GM19468 (cell line): Measurements from ENCODE around the gene NAMPT.

Experiments used
- ATAC-seq: cut with Tn5 transposase; IDR thresholded peaks from one replicate; pipeline ENCODE4 v1.9.1; 2021; ENCODE audit warnings: mild to moderate bottlenecking, moderate library complexity, moderate number of reproducible peaks; ENCODE audit not compliant: unreplicated experiment; ENCODE audit errors: extremely low read depth

NAMPT gene

GRCh38 chr7:106277976-106278375 lies 6.8 kb downstream of the NAMPT start:
- ATAC-seq = no peak

DNA sequence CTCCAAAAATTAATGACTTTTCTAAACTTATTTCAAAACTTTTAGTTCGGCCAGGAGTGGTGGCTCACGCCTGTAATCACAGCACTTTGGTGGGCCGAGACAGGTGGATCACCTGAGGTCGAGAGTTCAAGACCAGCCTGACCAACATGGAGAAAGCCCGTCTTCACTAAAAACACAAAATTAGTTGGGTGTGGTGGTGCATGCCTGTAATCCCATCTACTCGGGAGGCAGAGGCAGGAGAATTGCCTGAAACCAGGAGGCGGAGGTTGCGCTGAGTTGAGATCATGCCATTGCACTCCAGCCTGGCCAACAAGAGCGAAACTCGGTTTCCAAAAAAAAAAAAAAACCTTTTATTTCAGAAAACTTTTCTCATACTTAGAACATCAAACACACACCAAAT lies 8.3 kb downstream of the NAMPT start:
- ATAC-seq = no peak

- peak; percentile 37 for ATAC-seq
Observed at GRCh38 chr7:106273009-106273668, 11.6 kb downstream of the NAMPT start.

DNA sequence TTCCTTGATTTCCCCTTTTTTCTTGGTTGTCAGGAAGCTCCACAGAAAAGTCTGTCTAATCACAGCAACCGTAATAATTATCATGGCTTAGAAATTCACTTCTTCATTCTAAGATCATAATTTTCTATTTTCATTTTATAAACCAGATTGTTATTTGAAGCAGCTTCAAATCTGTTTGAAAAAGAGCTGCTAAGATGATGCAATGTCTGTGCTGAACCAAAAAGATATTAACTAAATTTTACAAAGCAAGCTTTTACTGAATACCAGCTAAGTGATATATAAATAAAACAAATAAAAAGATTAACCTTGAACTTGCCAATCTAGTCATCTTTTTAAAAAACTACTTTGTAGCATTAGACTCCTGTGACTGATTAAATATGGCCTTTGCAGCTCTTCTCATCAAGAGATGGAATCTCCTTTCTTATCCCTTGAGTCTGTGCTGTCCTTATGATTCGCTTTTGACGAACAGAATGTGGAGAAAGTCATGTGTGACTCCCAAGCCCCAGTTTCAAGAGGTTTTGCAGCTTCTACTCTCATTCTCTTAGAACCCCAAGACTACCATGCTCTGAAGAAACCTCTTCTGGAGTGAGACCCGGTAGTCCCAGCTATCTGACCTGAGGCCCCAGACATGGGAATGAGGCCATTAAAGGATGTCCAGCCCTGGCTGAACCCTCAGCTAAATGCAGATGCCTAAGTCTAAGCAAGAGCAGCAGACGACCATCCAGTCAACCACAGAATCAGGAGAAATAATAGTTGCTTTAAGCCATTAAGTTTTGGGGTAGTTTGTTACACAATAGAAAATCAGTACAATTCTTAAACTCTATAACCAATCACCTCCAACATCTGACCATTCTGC lies 14.4 kb downstream of the NAMPT start:
- no peak for ATAC-seq

- ATAC-seq = no peak
Observed at GRCh38 chr7:106269254-106269961, 15.4 kb downstream of the NAMPT start.

GRCh38 chr7:106265133-106265532 lies 19.6 kb downstream of the NAMPT start:
- no peak for ATAC-seq

DNA sequence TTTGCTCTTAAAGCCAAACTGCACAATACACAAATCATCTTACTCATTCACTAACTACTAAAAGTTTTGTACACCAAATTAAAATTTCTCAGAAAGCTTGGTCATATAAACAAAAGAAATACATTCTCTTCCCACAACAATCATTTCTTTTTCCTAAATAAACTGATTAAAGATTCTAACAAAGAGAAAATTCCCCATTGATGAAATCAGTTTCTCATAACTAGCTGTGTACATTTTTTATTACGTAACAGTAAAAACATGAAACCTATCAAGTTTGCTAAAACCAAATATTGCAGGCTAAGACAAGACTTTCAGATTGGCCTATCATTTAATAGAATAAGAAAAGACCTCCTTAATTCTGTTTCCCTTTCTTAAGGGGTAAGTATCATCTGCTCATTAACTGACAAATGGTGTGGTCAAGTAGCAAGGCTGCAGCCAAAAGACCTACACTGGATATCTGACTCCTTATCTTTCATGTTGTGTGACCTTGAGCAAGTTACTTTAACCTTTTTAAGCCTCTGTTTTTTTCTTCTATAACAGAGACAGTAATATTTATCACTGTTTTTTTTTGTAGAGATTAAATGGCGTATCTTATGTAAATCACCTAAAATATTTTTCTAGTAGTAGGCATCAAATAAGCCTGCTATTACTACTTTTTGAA lies 22.4 kb downstream of the NAMPT start:
- no peak for ATAC-seq

DNA sequence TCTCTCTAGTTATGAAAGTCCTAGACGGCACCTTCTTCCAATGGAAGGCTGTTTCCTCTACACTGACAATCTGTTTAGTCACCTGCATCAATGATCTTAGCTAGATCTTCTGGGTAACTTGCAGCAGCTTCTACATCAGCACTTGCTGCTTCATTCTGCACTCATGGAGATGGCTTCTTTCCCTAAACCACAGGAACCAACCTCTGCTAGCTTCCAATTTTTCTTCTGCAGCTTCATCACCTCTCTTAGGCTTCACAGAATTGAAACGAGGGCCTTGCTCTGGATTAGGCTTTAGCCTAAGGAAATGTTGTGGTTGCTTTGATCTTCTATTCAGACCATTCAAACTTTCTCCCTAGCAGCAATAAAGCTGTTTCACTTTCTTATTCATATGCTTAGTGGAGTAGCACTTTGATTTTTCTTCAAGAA lies 24.6 kb downstream of the NAMPT start:
- ATAC-seq = no peak

DNA sequence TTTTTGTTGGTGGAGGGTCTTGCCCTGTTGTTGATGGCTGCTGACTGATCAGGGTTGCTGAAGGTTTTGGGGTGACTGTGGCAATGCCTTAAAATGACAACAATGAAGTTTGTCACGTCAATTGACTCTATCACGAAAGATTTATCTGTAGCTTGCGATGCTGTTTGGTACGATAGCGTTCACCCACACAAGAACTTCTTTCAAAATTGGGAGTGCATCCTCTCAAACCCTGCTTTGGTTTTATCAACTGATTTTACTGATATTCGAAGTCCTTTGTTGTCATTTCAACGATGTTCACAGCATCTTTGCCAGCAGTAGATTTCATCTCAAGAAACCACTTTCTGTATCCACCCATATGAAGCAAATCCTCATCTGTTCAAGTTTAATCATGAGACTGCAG lies 26.0 kb downstream of the NAMPT start:
- ATAC-seq = no peak

DNA sequence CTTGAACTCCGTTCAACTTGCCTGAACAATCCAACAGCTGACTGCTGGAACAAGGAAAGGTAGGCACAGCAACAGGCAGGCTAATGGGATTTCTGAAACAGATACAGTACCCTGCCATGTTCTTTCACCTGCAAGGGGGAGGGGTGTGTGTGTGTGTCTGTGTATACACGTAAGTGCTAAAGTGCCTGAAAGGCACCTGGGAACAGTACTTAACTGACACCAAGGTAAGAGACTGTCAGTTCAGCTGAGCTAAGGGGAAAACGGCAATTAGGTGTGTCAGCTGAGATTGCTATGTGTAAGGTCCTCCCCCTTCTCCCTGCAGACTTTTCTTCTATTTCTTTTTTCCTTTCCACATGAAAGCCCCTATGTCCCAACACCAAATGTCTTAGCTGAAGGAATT lies 27.0 kb downstream of the NAMPT start:
- no peak for ATAC-seq

DNA sequence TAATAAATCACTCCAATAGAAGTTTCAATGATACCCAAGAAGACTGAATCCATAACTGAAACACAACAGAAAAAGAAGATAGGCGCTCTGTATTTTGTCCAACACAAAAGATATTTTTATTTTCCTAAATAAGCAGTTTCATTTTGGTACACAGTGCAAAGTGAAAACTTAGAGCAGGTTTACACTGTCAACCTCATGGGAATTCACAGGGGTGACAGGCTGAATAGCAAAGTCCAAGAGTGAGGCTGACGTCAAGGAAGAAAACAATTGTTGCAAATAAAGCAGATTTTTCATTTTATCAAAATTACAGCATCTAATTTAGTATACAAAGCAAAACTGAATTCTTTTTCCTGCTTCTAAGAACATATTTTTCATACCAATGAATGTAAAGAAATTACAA lies 28.6 kb downstream of the NAMPT start:
- ATAC-seq = no peak

- no peak for ATAC-seq
Observed at GRCh38 chr7:106255246-106255645, 29.5 kb downstream of the NAMPT start.

DNA sequence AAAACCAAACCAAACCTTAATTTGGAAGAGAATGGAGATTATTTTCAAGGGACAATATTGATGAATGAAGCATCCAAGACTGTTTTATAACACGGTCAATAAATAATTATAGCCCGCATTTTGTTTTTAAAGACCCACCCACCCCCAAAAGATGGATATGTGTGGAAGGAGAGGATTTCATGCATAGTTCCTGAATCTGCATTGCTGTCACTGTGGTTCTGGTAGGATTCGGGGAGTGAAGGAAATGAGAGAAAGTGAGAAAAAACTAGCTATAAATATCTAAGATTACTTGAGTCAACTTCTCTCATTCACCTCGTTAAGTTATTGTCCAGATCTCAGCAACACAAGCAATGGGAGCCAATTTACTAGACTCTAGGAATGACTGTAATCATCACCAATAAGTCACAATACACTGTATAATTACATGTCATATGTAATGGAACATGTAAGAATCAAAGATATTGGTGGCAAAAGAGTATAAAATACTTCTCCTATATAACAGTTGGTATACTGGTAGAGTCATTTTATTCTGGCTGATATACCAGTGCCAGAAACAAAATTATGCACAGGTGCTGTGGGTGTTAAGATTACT lies 30.2 kb downstream of the NAMPT start:
- ATAC-seq = no peak

GRCh38 chr7:106252568-106252967 lies 32.2 kb downstream of the NAMPT start:
- ATAC-seq = no peak

- ATAC-seq = no peak
Observed at GRCh38 chr7:106249488-106249887, 35.3 kb downstream of the NAMPT start.

DNA sequence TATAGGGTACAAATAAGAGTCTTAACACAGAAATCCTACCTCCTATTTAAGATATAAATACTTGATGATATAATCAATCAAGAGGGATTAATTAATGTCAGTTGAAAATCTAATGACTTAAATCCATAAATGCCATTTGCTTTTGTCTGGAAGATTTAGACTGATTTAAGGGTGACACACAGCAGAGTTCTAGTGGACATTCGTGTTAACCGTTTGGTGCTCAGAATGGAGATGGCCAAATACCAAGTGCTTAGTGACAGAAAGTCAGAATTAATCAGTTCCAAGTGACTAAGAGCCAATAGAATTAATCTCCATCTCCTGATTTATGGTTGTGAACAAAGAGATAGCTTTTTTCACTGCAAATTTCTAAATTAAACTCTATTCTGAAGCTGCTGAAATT lies 36.2 kb downstream of the NAMPT start:
- ATAC-seq = no peak

DNA sequence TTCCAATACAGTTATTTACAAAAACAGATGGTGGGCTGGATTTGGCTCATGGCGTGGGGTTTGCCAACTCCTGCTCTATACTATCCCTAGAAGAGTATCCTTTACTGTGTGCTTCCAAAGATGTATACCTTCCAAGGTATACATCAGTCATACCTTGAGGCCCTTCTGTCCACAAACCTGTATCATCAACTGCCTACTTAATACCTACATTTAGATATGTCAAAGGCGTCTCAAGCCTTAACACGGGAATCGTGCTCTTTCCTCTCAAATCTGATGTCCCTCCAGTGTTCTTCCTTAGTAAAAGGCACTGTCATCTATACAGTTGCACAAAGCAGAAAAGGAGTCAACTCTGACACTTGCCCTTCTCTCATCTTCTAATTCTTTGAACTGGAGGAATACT lies 36.9 kb downstream of the NAMPT start:
- ATAC-seq = no peak

DNA sequence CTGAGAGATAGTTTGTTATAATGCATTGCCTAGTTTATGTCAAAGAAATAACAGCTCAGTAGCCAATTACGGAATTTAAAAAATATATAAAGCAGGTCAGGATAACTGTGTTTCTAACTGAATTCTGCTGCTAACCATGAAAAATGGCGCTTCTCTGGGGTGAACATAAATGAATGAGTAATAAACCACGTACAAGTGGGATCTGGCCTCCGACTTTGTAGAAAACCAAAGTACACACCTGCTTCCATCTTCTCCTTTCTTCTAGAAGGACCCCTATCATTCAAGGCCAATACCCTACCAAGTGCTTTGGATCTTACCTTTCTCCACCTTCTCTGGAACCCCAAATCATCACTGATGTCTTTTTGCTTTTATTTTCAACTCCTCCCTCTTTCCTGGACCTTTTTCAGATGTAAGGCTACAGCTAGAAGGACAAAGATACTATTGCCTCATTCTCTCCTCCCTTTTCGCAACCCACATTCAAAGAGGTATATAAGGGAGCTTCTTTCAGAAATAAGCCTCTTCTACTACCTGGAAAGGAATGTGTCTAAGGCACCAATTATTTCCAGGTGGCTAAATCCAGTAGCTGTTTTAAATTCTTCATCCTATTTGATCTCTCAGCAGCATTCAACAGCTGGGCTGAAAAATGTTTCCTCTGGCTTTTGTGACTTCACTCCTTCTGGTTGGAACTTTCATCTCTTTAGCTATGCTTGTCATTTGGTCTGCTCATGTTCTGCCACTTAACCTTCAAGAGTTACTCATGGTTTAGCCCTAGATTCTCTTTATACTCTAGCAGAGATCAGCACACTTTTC lies 37.7 kb downstream of the NAMPT start:
- ATAC-seq = no peak

DNA sequence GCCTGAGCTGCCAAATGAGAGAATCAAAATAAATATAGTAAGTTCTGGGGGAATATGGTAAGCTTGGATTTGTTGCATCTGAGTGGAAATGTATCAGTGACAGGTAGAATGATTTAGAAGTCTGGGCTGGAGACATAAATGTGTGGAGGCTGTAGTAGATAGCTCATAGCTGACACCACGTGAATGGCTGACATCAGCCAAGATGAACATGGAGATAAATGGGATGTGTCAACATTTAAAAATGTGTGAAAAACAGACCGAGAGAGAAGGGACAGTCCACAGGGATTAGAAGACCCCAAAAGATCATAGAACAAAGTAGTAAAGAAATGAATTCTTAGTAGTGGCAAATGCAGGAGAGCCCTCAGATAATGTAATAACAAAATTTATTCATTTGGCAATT lies 40.9 kb downstream of the NAMPT start:
- no peak for ATAC-seq
